ENCODE data around the gene CUX1.
"Not testable (repeated sequence)": the region's sequence is repeated elsewhere in the genome, so short reads cannot be mapped to it uniquely, and the experiment has no call there.

Gene CUX1

DNA sequence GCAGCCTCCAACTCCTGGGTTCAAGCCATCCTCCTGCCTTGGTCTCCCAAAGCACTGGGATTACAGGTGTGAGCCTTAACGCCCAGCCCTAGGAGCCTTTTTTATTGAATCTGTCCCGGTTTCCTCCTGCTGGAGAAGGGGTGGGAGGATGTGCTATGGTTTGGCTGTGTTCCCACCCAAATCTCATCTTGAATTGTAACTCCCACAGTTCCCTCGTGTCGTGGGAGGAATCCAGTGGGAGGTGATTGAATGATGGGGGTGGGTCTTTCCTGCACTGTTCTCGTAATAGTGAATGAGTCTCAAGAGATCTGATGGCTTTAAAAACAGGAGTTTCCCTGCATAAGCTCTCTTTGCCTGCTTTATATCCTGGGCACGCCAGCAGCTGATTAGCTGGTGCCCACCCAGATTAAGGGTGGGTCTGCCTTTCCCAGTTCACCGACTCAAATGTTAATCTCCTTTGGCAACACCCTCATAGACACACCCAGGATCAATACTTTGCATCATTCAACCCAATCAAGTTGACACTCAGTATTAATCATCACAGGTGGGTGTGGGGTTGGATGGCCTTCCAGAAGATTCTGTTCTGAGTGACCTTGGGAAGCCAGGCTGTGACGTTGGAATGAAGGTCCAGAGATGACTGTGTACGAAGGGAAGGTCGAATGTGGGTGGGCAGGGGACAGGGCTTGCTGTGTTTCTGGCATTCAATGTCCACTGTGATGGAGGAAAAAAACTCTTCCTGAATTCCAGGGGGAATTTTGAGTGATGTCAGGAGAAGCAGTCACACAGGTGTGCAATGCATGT lies 33.8 kb upstream of the CUX1 start:
- Histone ChIP-seq H3K4me1 (ENCODE audit: control insufficient read depth in 1 of 2, insufficient read depth in 2 of 2, low read length in 2 of 2) (peaks cover 0 to 6% of the 10 kb centered on the region in 2 donors), H3K27ac (ENCODE audit: low read length) (no peak overlapping the region), H3K36me3 (ENCODE audit: control insufficient read depth in 1 of 2, insufficient read depth in 2 of 2, low read length in 2 of 2) (no peaks in the 10 kb centered on the region), H3K27me3 (ENCODE audit: low read depth, low read length) (no peaks in the 10 kb centered on the region), H3K4me3 (ENCODE audit: low read depth in 1 of 2, low read length in 2 of 2) (no peak overlapping the region), H3K9me3 (ENCODE audit: control insufficient read depth in 1 of 2, low read length in 2 of 2) (no peaks in the 10 kb centered on the region)

DNA sequence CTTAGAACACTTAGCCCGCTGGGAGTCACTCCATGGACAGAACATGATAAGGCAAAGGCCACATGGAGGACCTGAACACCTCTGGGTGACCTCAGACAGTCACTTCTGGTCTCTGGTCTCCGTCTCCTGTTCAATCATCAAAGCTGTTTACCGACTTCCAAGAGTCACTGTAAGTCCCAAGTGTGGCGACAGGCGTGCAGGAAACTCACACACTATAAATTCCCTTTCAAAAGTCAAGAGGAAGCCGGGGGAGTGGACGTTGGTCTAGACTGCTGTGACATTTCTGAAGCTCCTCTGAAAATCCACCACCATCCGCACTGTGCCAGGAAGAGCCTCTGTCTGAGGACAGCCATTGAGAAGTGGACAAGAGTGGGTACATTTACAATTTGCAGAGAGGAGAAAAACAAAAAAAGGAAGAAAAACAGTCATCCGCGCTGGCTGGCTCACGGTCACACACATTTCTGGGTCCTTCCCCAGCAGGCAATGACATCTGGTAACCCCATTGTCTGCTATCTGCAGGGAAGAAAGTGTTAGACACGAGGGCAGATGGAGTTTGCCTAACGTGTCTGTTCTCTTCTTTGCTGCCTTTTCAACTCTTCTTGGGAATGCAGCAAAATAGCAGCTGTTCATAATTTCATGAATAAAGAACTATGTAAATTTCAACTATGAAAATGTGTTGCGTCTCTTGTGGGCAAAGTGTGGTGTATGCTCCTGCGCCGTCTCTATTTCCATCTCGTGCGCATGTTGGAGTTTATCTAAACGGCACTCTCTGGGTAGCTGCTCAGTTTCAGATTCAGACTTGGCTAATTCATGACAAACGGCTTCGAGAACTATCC lies 32.9 kb upstream of the CUX1 start:
- H3K27ac ChIP-seq (ENCODE audit: low read length), result no peak overlapping the region
- peak overlapping the region in 1 of 2 donors; percentile 20 for H3K4me3 ChIP-seq (ENCODE audit: low read depth in 1 of 2, low read length in 2 of 2)
- peaks cover 0 to 6% of the 10 kb centered on the region in 2 donors for H3K4me1 ChIP-seq (ENCODE audit: control insufficient read depth in 1 of 2, insufficient read depth in 2 of 2, low read length in 2 of 2)
- H3K27me3 ChIP-seq (ENCODE audit: low read depth, low read length), result no peaks in the 10 kb centered on the region
- no peaks in the 10 kb centered on the region for H3K9me3 ChIP-seq (ENCODE audit: control insufficient read depth in 1 of 2, low read length in 2 of 2)
- H3K36me3 ChIP-seq (ENCODE audit: control insufficient read depth in 1 of 2, insufficient read depth in 2 of 2, low read length in 2 of 2), result no peaks in the 10 kb centered on the region

DNA sequence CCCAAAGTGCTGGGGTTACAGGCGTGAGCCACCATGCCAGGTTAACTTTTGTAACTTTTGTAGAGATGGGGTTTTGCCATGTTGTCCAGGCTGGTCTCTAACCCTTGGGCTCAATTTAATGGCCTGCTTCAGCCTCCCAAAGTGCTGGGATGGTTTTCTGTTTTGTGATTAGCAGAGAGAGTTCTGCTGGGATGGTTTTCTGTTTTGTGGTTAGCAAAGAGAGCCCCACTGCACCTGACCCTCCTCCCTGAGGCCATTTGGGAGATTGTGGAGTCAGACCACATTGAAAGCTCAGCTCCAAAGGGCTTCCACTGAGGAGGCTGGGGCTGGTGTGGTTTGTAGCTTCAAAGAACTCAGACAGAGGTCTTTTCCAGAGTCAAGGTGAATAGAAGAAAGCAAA lies 29.6 kb upstream of the CUX1 start:
- Histone ChIP-seq H3K27ac (ENCODE audit: low read length) (no peak overlapping the region), H3K4me3 (ENCODE audit: low read depth in 1 of 2, low read length in 2 of 2) (no peak overlapping the region)

GRCh38 chr7:101788517-101788916 lies 28.9 kb upstream of the CUX1 start:
- Histone ChIP-seq H3K4me3 (ENCODE audit: low read depth in 1 of 2, low read length in 2 of 2) (no peak overlapping the region), H3K36me3 (ENCODE audit: control insufficient read depth in 1 of 2, insufficient read depth in 2 of 2, low read length in 2 of 2) (no peaks in the 10 kb centered on the region), H3K27ac (ENCODE audit: low read length) (no peak overlapping the region), H3K27me3 (ENCODE audit: low read depth, low read length) (no peaks in the 10 kb centered on the region), H3K9me3 (ENCODE audit: control insufficient read depth in 1 of 2, low read length in 2 of 2) (no peaks in the 10 kb centered on the region), H3K4me1 (ENCODE audit: control insufficient read depth in 1 of 2, insufficient read depth in 2 of 2, low read length in 2 of 2) (peaks cover 0 to 6% of the 10 kb centered on the region in 2 donors)

More for the DNA sequence above, 29.6 kb upstream of the CUX1 start:
- Histone ChIP-seq H3K4me1 (ENCODE audit: control insufficient read depth in 1 of 2, insufficient read depth in 2 of 2, low read length in 2 of 2) (peaks cover 0 to 6% of the 10 kb centered on the region in 2 donors), H3K36me3 (ENCODE audit: control insufficient read depth in 1 of 2, insufficient read depth in 2 of 2, low read length in 2 of 2) (no peaks in the 10 kb centered on the region), H3K9me3 (ENCODE audit: control insufficient read depth in 1 of 2, low read length in 2 of 2) (no peaks in the 10 kb centered on the region), H3K27me3 (ENCODE audit: low read depth, low read length) (no peaks in the 10 kb centered on the region)

GRCh38 chr7:101790566-101791293 lies 26.7 kb upstream of the CUX1 start:
- Histone ChIP-seq H3K27ac (ENCODE audit: low read length) (no peak overlapping the region), H3K4me3 (ENCODE audit: low read depth in 1 of 2, low read length in 2 of 2) (no peak overlapping the region), H3K36me3 (ENCODE audit: control insufficient read depth in 1 of 2, insufficient read depth in 2 of 2, low read length in 2 of 2) (no peaks in the 10 kb centered on the region), H3K27me3 (ENCODE audit: low read depth, low read length) (no peaks in the 10 kb centered on the region), H3K9me3 (ENCODE audit: control insufficient read depth in 1 of 2, low read length in 2 of 2) (no peaks in the 10 kb centered on the region), H3K4me1 (ENCODE audit: control insufficient read depth in 1 of 2, insufficient read depth in 2 of 2, low read length in 2 of 2) (no peaks in the 10 kb centered on the region)

GRCh38 chr7:101792051-101792681 lies 25.3 kb upstream of the CUX1 start:
- Histone ChIP-seq H3K9me3 (ENCODE audit: control insufficient read depth in 1 of 2, low read length in 2 of 2) (no peaks in the 10 kb centered on the region), H3K27me3 (ENCODE audit: low read depth, low read length) (no peaks in the 10 kb centered on the region), H3K4me1 (ENCODE audit: control insufficient read depth in 1 of 2, insufficient read depth in 2 of 2, low read length in 2 of 2) (no peaks in the 10 kb centered on the region), H3K27ac (ENCODE audit: low read length) (no peak overlapping the region), H3K36me3 (ENCODE audit: control insufficient read depth in 1 of 2, insufficient read depth in 2 of 2, low read length in 2 of 2) (no peaks in the 10 kb centered on the region), H3K4me3 (ENCODE audit: low read depth in 1 of 2, low read length in 2 of 2) (no peak overlapping the region)

GRCh38 chr7:101792682-101793071 lies 24.7 kb upstream of the CUX1 start:
- H3K27ac ChIP-seq (ENCODE audit: low read length), result not testable (repeated sequence)

GRCh38 chr7:101795461-101795860 lies 22.0 kb upstream of the CUX1 start:
- Histone ChIP-seq H3K27me3 (ENCODE audit: low read depth, low read length) (no peaks in the 10 kb centered on the region), H3K36me3 (ENCODE audit: control insufficient read depth in 1 of 2, insufficient read depth in 2 of 2, low read length in 2 of 2) (no peaks in the 10 kb centered on the region), H3K27ac (ENCODE audit: low read length) (no peak overlapping the region), H3K4me1 (ENCODE audit: control insufficient read depth in 1 of 2, insufficient read depth in 2 of 2, low read length in 2 of 2) (no peaks in the 10 kb centered on the region), H3K9me3 (ENCODE audit: control insufficient read depth in 1 of 2, low read length in 2 of 2) (no peaks in the 10 kb centered on the region), H3K4me3 (ENCODE audit: low read depth in 1 of 2, low read length in 2 of 2) (no peak overlapping the region)

More at GRCh38 chr7:101792682-101793071, 24.7 kb upstream of the CUX1 start:
- not testable (repeated sequence) for H3K36me3 ChIP-seq (ENCODE audit: control insufficient read depth in 1 of 2, insufficient read depth in 2 of 2, low read length in 2 of 2); H3K4me1 ChIP-seq (ENCODE audit: control insufficient read depth in 1 of 2, insufficient read depth in 2 of 2, low read length in 2 of 2); H3K4me3 ChIP-seq (ENCODE audit: low read depth in 1 of 2, low read length in 2 of 2); H3K27me3 ChIP-seq (ENCODE audit: low read depth, low read length); H3K9me3 ChIP-seq (ENCODE audit: control insufficient read depth in 1 of 2, low read length in 2 of 2)

DNA sequence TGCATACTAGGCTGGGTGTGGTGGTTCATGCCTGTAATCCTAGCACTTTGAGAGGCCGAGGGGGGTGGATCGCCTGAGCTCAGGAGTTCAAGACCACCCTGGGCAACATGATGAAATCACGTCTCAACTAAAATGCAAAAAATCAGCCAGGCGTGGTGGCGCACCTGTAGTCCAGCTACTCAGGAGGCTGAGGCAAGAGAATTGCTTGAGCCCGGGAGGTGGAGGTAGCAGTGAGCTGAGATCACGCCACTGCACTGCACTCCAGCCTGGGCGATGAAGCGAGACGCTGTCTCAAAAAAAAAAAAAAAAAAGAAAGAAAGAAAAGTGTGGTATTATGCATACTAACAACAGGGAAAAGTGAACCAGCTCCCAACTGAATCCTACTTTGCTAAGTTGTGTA lies 19.3 kb upstream of the CUX1 start:
- not testable (repeated sequence) for H3K36me3 ChIP-seq (ENCODE audit: control insufficient read depth in 1 of 2, insufficient read depth in 2 of 2, low read length in 2 of 2); H3K27ac ChIP-seq (ENCODE audit: low read length); H3K4me3 ChIP-seq (ENCODE audit: low read depth in 1 of 2, low read length in 2 of 2); H3K4me1 ChIP-seq (ENCODE audit: control insufficient read depth in 1 of 2, insufficient read depth in 2 of 2, low read length in 2 of 2); H3K9me3 ChIP-seq (ENCODE audit: control insufficient read depth in 1 of 2, low read length in 2 of 2); H3K27me3 ChIP-seq (ENCODE audit: low read depth, low read length)

GRCh38 chr7:101803203-101804087 lies 14.0 kb upstream of the CUX1 start:
- peaks cover 5% of the 10 kb centered on the region for H3K27me3 ChIP-seq (ENCODE audit: low read depth, low read length)
- H3K9me3 ChIP-seq (ENCODE audit: control insufficient read depth in 1 of 2, low read length in 2 of 2), result no peaks in the 10 kb centered on the region
- no peaks in the 10 kb centered on the region for H3K4me1 ChIP-seq (ENCODE audit: control insufficient read depth in 1 of 2, insufficient read depth in 2 of 2, low read length in 2 of 2)
- H3K36me3 ChIP-seq (ENCODE audit: control insufficient read depth in 1 of 2, insufficient read depth in 2 of 2, low read length in 2 of 2), result no peaks in the 10 kb centered on the region
- H3K4me3 ChIP-seq (ENCODE audit: low read depth in 1 of 2, low read length in 2 of 2), result no peak overlapping the region
- H3K27ac ChIP-seq (ENCODE audit: low read length), result no peak overlapping the region

Data from muscle layer of duodenum (tissue), 2 donors.